H1 (cell line): Measurements from ENCODE around the gene CYSRT1. TPM values are rescaled to one million over a fixed set of nuclear protein-coding genes. Genes with fewer than 3 reads are reported as not detected.

Experiments
- CTCF ChIA-PET: fragments of 300-600 bp; sonication (Branson Sonifier 250); formaldehyde crosslinking; loops from one replicate; lab custom pipeline; 2021; ENCODE audit not compliant: partially characterized antibody; lab: Charles Lee
- POLR2A ChIA-PET: fragments of 300-600 bp; sonication (Branson Sonifier 250); formaldehyde crosslinking; loops from one replicate; lab custom pipeline; 2021; ENCODE audit warnings: inconsistent platforms; ENCODE audit not compliant: partially characterized antibody; lab: Charles Lee
- DNase-seq, 2 experiments: peaks; one replicate each; pipeline versions ENCODE4 v3.0.0 to v3.0.0-alpha.2; 2010 to 2022; ENCODE audit warnings: low spot score in 2 of 2, low read depth in 1 of 2, mixed read lengths in 1 of 2
- FAIRE-seq: peaks from 2 replicates; lab custom pipeline; 2011; peaks lifted over from hg19 to GRCh38; lab: Jason Lieb, UNC
- H2AFZ ChIP-seq: 2 replicates; pipeline ENCODE4 v1.8.1; 2012; ENCODE audit warnings: low read length, inconsistent platforms
- H2AK5ac ChIP-seq: 2 replicates; pipeline ENCODE4 v1.6.1; 2013; ENCODE audit warnings: low read depth, low read length
- H2BK120ac ChIP-seq: replicated peaks from 2 replicates; pipeline ENCODE3; 2013; ENCODE audit warnings: low read depth, low read length, inconsistent platforms
- H2BK12ac ChIP-seq: 2 replicates; pipeline ENCODE4 v1.6.1; 2013; ENCODE audit warnings: low read depth, low read length
- H2BK15ac ChIP-seq: 2 replicates; pipeline ENCODE4 v1.6.1; 2013; ENCODE audit warnings: low read length
- H2BK20ac ChIP-seq: 2 replicates; pipeline ENCODE4 v1.6.1; 2013; ENCODE audit warnings: low read length
- H2BK5ac ChIP-seq: 2 replicates; pipeline ENCODE4 v1.6.1; 2013; ENCODE audit warnings: low read depth, low read length
- H3K14ac ChIP-seq: 2 replicates; pipeline ENCODE4 v1.6.1; 2013; ENCODE audit warnings: inconsistent platforms; ENCODE audit not compliant: insufficient read length
- H3K18ac ChIP-seq: 2 replicates; pipeline ENCODE4 v1.6.1; 2013; ENCODE audit warnings: low read length; ENCODE audit errors: extremely low read depth
- H3K23ac ChIP-seq: 2 replicates; pipeline ENCODE4 v1.6.1; 2013; ENCODE audit warnings: inconsistent platforms; ENCODE audit not compliant: insufficient read length
- H3K23me2 ChIP-seq: 2 replicates; pipeline ENCODE4 v1.6.1; 2013; ENCODE audit warnings: low read depth, low read length
- H3K27ac ChIP-seq: 2 replicates; pipeline ENCODE4 v1.6.1; 2011; ENCODE audit warnings: low read depth, low read length, inconsistent platforms
- H3K27me3 ChIP-seq, 4 experiments: replicated peaks in 1 of 4; 1 replicate in 1 of 4; 2 replicates in 3 of 4; pipeline versions ENCODE4 v1.6.1 to v1.8.1; 2011 to 2013; ENCODE audit warnings: low read length in 3 of 4, mild to moderate bottlenecking in 3 of 4, inconsistent platforms in 2 of 4, mixed read lengths in 2 of 4, moderate library complexity in 1 of 4; ENCODE audit not compliant: control insufficient read depth in 3 of 4, insufficient read depth in 3 of 4; ENCODE audit errors: extremely low read depth in 1 of 4
- H3K36me3 ChIP-seq, 4 experiments: 2 replicates each; pipeline versions ENCODE4 v1.6.1 to v1.8.1; 2011 to 2013; ENCODE audit warnings: mild to moderate bottlenecking in 4 of 4, low read length in 3 of 4, moderate library complexity in 2 of 4, control low read depth in 1 of 4, inconsistent platforms in 1 of 4; ENCODE audit not compliant: insufficient read depth in 4 of 4, control insufficient read depth in 2 of 4
- H3K4ac ChIP-seq: replicated peaks from 2 replicates; pipeline ENCODE3; 2013; ENCODE audit warnings: low read length, low read depth, mixed read lengths, inconsistent platforms; ENCODE audit not compliant: insufficient read length
- H3K4me1 ChIP-seq, 4 experiments: replicated peaks in 1 of 4; 1 replicate in 1 of 4; 2 replicates in 3 of 4; pipeline versions ENCODE4 v1.6.1 to v1.8.1; 2011 to 2013; ENCODE audit warnings: low read length in 3 of 4, inconsistent platforms in 2 of 4, mixed read lengths in 1 of 4; ENCODE audit not compliant: insufficient read depth in 4 of 4, control insufficient read depth in 3 of 4
- H3K4me2 ChIP-seq, 2 experiments: 2 replicates each; pipeline versions ENCODE4 v1.6.1 to v1.8.1; 2011 to 2013; ENCODE audit warnings: low read depth in 2 of 2, low read length in 2 of 2, control low read depth in 1 of 2, inconsistent platforms in 1 of 2, mild to moderate bottlenecking in 1 of 2; ENCODE audit not compliant: insufficient read depth in 1 of 2
- H3K4me3 ChIP-seq, 4 experiments: fragments of 200-600, 300-600 bp in 1 of 4; sonication (generic), shearing (Covaris generic), sonication (Bioruptor Twin) in 1 of 4; 2 replicates each; pipeline versions ENCODE4 v1.5.1 to v1.8.1; 2011 to 2016; ENCODE audit warnings: low read length in 4 of 4, low read depth in 3 of 4, control low read depth in 2 of 4, inconsistent platforms in 2 of 4, mild to moderate bottlenecking in 2 of 4, mixed read lengths in 1 of 4, moderate library complexity in 1 of 4; ENCODE audit not compliant: insufficient read depth in 2 of 4; ENCODE audit errors: extremely low read depth in 1 of 4
- H3K56ac ChIP-seq: replicated peaks from 2 replicates; pipeline ENCODE3; 2013; ENCODE audit warnings: low read depth, mild to moderate bottlenecking, mixed read lengths, low read length, inconsistent platforms; ENCODE audit not compliant: insufficient read length
- H3K79me1 ChIP-seq: 2 replicates; pipeline ENCODE4 v1.6.1; 2013; ENCODE audit warnings: low read depth, low read length, control low read depth
- H3K79me2 ChIP-seq, 2 experiments: 2 replicates each; pipeline versions ENCODE4 v1.6.1 to v1.8.1; 2012 to 2013; ENCODE audit warnings: low read length in 2 of 2, mild to moderate bottlenecking in 2 of 2, inconsistent platforms in 1 of 2; ENCODE audit not compliant: insufficient read depth in 2 of 2, control insufficient read depth in 1 of 2
- H3K9ac ChIP-seq, 4 experiments: replicated peaks in 1 of 4; 1 replicate in 1 of 4; 2 replicates in 3 of 4; pipeline versions ENCODE4 v1.6.1 to v1.8.1; 2011 to 2013; ENCODE audit warnings: low read depth in 3 of 4, low read length in 3 of 4, control low read depth in 2 of 4, mild to moderate bottlenecking in 2 of 4, moderate library complexity in 2 of 4, inconsistent platforms in 1 of 4; ENCODE audit errors: extremely low read depth in 1 of 4
- H3K9me3 ChIP-seq, 2 experiments: 2 replicates each; pipeline versions ENCODE4 v1.6.1 to v1.8.1; 2012 to 2013; ENCODE audit warnings: mild to moderate bottlenecking in 2 of 2, moderate library complexity in 2 of 2, control low read depth in 1 of 2, inconsistent platforms in 1 of 2, low read depth in 1 of 2, low read length in 1 of 2, mixed read lengths in 1 of 2; ENCODE audit not compliant: insufficient read depth in 2 of 2
- H4K20me1 ChIP-seq, 2 experiments: replicated peaks in 1 of 2; 2 replicates each; pipeline versions ENCODE3 to v1.8.1; 2011 to 2013; ENCODE audit warnings: inconsistent platforms in 2 of 2, low read length in 2 of 2, mild to moderate bottlenecking in 1 of 2; ENCODE audit not compliant: insufficient read depth in 2 of 2, control insufficient read depth in 1 of 2
- H4K5ac ChIP-seq: 2 replicates; pipeline ENCODE4 v1.6.1; 2013; ENCODE audit warnings: low read length, low read depth, mixed read lengths, inconsistent platforms; ENCODE audit not compliant: insufficient read length
- H4K8ac ChIP-seq: 2 replicates; pipeline ENCODE4 v1.8.0; 2013; ENCODE audit warnings: mild to moderate bottlenecking, moderate library complexity, low read length, inconsistent platforms; ENCODE audit not compliant: insufficient read depth; ENCODE audit errors: extremely low read depth
- H4K91ac ChIP-seq: replicated peaks from 2 replicates; pipeline ENCODE3; 2013; ENCODE audit warnings: low read length, mixed read lengths, inconsistent platforms; ENCODE audit not compliant: insufficient read length
- BRCA1 ChIP-seq: IDR thresholded peaks from 2 replicates; pipeline ENCODE4 v1.6.1; 2012; ENCODE audit warnings: low read depth, low read length, improper control_type of control experiment
- CHD1 ChIP-seq: IDR thresholded peaks from 2 replicates; pipeline ENCODE4 v1.6.1; 2012; ENCODE audit warnings: low read depth, low read length, improper control_type of control experiment
- CHD2 ChIP-seq: IDR thresholded peaks from 2 replicates; pipeline ENCODE4 v1.6.1; 2012; ENCODE audit warnings: low read length, improper control_type of control experiment
- EP300 ChIP-seq, 2 experiments: IDR thresholded peaks; 1 replicate in 1 of 2; 2 replicates in 1 of 2; pipeline ENCODE4 v1.6.1; 2011 to 2012; ENCODE audit warnings: low read depth in 2 of 2, low read length in 2 of 2, mild to moderate bottlenecking in 2 of 2, borderline replicate concordance in 1 of 2, inconsistent platforms in 1 of 2, moderate library complexity in 1 of 2
- GTF2F1 ChIP-seq: IDR thresholded peaks from 2 replicates; pipeline ENCODE4 v1.6.1; 2012; ENCODE audit warnings: low read depth, low read length, improper control_type of control experiment, borderline replicate concordance
- HDAC2 ChIP-seq, 2 experiments: fragments of 300-600 bp in 1 of 2; sonication (generic) in 1 of 2; IDR thresholded peaks; 2 replicates each; pipeline ENCODE4 v1.6.1; 2011 to 2012; ENCODE audit warnings: low read depth in 2 of 2, low read length in 2 of 2, mild to moderate bottlenecking in 2 of 2, moderate library complexity in 2 of 2, borderline replicate concordance in 1 of 2, inconsistent platforms in 1 of 2
- KDM5A ChIP-seq: fragments of 200-600 bp; IDR thresholded peaks from 2 replicates; pipeline ENCODE4 v1.7.1; 2012; ENCODE audit warnings: mild to moderate bottlenecking, low read length, inconsistent platforms, mixed read lengths
- NRF1 ChIP-seq: IDR thresholded peaks from 2 replicates; pipeline ENCODE4 v1.6.1; 2011; ENCODE audit warnings: mild to moderate bottlenecking, low read depth, low read length, improper control_type of control experiment
- PHF8 ChIP-seq: fragments of 200-600 bp; sonication (generic); conservative IDR thresholded peaks from 2 replicates; pipeline ENCODE4 v1.7.1; 2012; ENCODE audit warnings: low read depth, mild to moderate bottlenecking, inconsistent platforms, low read length, moderate library complexity
- POLR2AphosphoS5 ChIP-seq: IDR thresholded peaks from 2 replicates; pipeline ENCODE4 v1.6.1; 2011; ENCODE audit warnings: low read depth, low read length
- RFX5 ChIP-seq: IDR thresholded peaks from 2 replicates; pipeline ENCODE4 v1.6.1; 2011; ENCODE audit warnings: low read depth, low read length, improper control_type of control experiment, borderline replicate concordance
- SIN3A ChIP-seq, 2 experiments: IDR thresholded peaks in 1 of 2; conservative IDR thresholded peaks in 1 of 2; 2 replicates each; pipeline ENCODE4 v1.6.1; 2011 to 2012; ENCODE audit warnings: low read length in 2 of 2, improper control_type of control experiment in 1 of 2, low read depth in 1 of 2, mild to moderate bottlenecking in 1 of 2
- SRF ChIP-seq: IDR thresholded peaks from 2 replicates; pipeline ENCODE4 v1.6.1; 2011; ENCODE audit warnings: mild to moderate bottlenecking, low read depth, low read length, moderate library complexity
- WGBS, 2 experiments: shearing (Covaris generic) in 1 of 2; methylation state at CpG; one replicate each; pipeline versions ENCODE4 v1.1.6 to v1.1.7; 2013 to 2015; ENCODE audit warnings: low lambda C conversion rate in 2 of 2, mixed read lengths in 2 of 2, inconsistent platforms in 1 of 2, low coverage in 1 of 2, missing lambda C conversion rate in 1 of 2; ENCODE audit not compliant: insufficient replicate concordance in 2 of 2, insufficient coverage in 1 of 2, insufficient read length in 1 of 2; ENCODE audit errors: extremely low coverage in 1 of 2, missing lambda C conversion rate in 1 of 2; 5-methylcytosine and 5-hydroxymethylcytosine counted together
- polyA plus RNA-seq, 7 experiments: library from polyadenylated mRNA; depleted of rRNA in 3 of 7; stranded (reverse) in 5 of 7; unstranded in 2 of 7; fragments of >200 nt in 5 of 7; fragments of 200-250 nt in 2 of 7; gene quantifications; 1 replicate in 5 of 7; 2 replicates in 1 of 7; 4 replicates in 1 of 7; pipeline versions ENCODE4 v1.2.1 to v1.2.3, GENCODE V29; 2011 to 2013; ENCODE audit warnings: missing spikeins in 2 of 7, mixed read lengths in 2 of 7
- total RNA-seq: library from RNA; stranded (reverse); fragmentation: NEBNext Ultra II Directional; extraction: Animal tissue kit (Norgen Biotek cat#: 25700); gene quantifications from 2 replicates; pipeline ENCODE4 v1.2.1, GENCODE V29; 2021

CYSRT1 gene
- total and polyA plus RNA-seq, 2 of the 8 experiments (the other 6 are each of a cell fraction or from before 2014, with no cell fraction given): 1.0 to 6.5 TPM

DNA sequence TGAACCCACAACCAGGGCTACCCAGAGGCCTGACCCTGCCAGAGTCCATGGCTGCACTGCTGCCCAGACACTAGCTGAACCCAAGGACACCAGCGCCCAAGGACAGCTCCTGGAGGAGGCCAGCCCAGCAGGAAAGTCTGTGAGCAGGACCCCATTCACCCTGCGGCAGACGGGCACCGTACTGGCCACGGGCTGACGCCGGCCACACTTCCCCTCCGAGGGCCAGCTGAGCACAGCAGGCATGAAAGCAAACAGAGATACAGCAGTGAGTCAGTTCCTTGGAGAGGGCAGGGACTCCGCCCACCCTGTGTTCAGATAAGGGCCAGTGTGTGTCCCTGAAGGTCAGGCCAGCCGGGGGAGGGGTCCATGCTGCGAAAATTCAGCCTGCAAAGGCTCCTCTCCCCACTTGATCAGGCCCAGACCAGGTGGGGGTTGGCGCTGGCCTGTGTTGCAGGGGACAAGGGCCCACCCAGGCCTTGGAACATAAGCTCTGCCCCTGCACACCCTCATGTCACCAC is 6.2 kb upstream of the CYSRT1 start:
- CTCF ChIA-PET: interaction anchor here (0.9 to 20.2 kb wide), 9 partner anchors 12 to 271 kb away, joined by 3 to 204 read pairs (median 4); partner anchors contain the start of genes ANAPC2 and SSNA1
- peaks cover 0 to 22% (median 7%) of the 10 kb centered on the region in 4 experiments; a peak in 6 of 8 replicates for H3K36me3 ChIP-seq
- TF ChIP-seq GTF2F1: no peak
- TF ChIP-seq KDM5A: no peak
- no peak for TF ChIP-seq SIN3A (conservative IDR thresholded peaks at IDR 0.05 in 1 of 2, IDR thresholded peaks at IDR 0.05 in 1 of 2; ENCODE audit: low read depth in 1 of 2, low read length in 2 of 2)
- no peak for TF ChIP-seq CHD1
- no peak for TF ChIP-seq HDAC2 (IDR thresholded peaks at IDR 0.05; ENCODE audit: borderline replicate concordance in 1 of 2, low read depth in 2 of 2, low read length in 2 of 2)
- no peak for TF ChIP-seq BRCA1
- TF ChIP-seq POLR2AphosphoS5: no peak
- no peak for TF ChIP-seq SRF
- TF ChIP-seq PHF8: no peak
- no peak for TF ChIP-seq RFX5
- no peak for TF ChIP-seq CHD2
- no peak for TF ChIP-seq EP300 (IDR thresholded peaks at IDR 0.05; ENCODE audit: borderline replicate concordance in 1 of 2, low read depth in 2 of 2, low read length in 2 of 2)
- no peak for TF ChIP-seq NRF1

More for the DNA sequence above, 6.2 kb upstream of the CYSRT1 start:
- H3K23me2 ChIP-seq: peaks cover 16% of the 10 kb centered on the region; the same call in 1 of the 2 replicates
- no peak overlapping the region for H3K23ac ChIP-seq
- H3K4me2 ChIP-seq: no peak overlapping the region
- H2AK5ac ChIP-seq: peak overlapping the region; percentile 39; the same call in 1 of the 2 replicates
- DNase-seq: no peak
- POLR2A ChIA-PET: interaction anchor here (1.1 to 69.9 kb wide), 7 partner anchors 11 to 227 kb away, joined by 3 to 1462 read pairs (median 6); partner anchors contain the start of genes NDOR1, NELFB, PAXX and STPG3
- no peak overlapping the region for H3K18ac ChIP-seq
- no peak for FAIRE-seq
- no peak overlapping the region for H3K56ac ChIP-seq
- H3K27me3 ChIP-seq: no peaks in the 10 kb centered on the region; a peak in 2 of 7 replicates
- H2BK12ac ChIP-seq: no peak overlapping the region
- H3K4me1 ChIP-seq: peaks cover 0 to 15% (median 9%) of the 10 kb centered on the region in 4 experiments; a peak in 5 of 7 replicates
- no peak overlapping the region for H3K14ac ChIP-seq
- H4K91ac ChIP-seq: no peak overlapping the region
- H3K4me3 ChIP-seq: no peak overlapping the region
- no peak overlapping the region for H2BK5ac ChIP-seq
- H2BK120ac ChIP-seq: no peak overlapping the region
- WGBS, 2 experiments: 93% methylated on average over 12 of the region's 12 CpGs; no CpG with 5 or more reads in 1 of the 2 experiments
- no peak overlapping the region for H3K9ac ChIP-seq
- H3K79me2 ChIP-seq: no peaks in the 10 kb centered on the region
- H2BK15ac ChIP-seq: no peak overlapping the region
- H4K20me1 ChIP-seq: peaks cover 0 to 9% of the 10 kb centered on the region in 2 experiments
- H3K79me1 ChIP-seq: no peaks in the 10 kb centered on the region
- H3K27ac ChIP-seq: no peak overlapping the region
- H3K9me3 ChIP-seq: no peaks in the 10 kb centered on the region
- no peak overlapping the region for H4K5ac ChIP-seq
- H2AFZ ChIP-seq: no peak overlapping the region
- H3K4ac ChIP-seq: no peak overlapping the region
- no peak overlapping the region for H4K8ac ChIP-seq
- H2BK20ac ChIP-seq: no peak overlapping the region
